CD4-positive, alpha-beta T cell treated with Interleukin-17A for 4 hours (primary cell): Measurements from ENCODE around the gene INO80E.

Experiments used
- DNase-seq: peaks from one replicate; pipeline ENCODE4 v3.0.0-alpha.2; 2020; ENCODE audit warnings: mixed read lengths

The INO80E gene

DNA sequence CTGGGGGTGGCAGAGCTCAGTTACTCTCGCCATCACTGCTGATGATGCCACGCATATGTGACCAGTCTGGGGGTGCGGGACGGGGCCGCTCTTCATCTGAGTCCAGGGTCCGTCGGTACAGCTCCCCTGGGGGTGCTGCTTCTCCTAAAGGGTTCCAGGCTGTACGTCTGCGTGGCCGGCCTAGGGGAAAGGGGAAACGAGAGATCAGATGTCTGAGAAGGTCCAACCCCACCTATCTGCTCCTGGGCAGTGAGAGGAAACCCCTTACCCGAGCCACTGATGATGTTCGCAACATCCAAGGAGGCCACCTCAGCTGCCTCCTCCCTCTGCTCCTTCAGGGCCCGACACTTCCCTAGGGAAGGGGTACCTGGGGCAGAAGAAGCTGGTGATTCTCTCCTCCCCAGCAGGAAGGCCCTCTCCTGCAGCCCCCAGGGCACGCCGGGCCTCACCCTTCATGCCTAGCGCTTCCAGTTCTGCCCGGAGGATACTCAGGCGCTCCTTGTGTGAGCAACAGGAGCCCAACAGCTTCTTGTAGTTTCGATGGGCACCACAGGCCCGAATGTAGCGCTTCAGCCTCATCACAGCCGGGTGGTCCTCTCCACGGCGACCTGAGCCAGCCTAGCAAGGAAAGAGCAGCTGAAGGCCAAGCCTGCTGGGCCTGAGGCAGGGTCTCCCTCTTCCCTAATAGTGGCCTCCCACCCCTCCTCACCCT is 2.7 kb upstream of the INO80E start:
- no peak for DNase-seq

DNA sequence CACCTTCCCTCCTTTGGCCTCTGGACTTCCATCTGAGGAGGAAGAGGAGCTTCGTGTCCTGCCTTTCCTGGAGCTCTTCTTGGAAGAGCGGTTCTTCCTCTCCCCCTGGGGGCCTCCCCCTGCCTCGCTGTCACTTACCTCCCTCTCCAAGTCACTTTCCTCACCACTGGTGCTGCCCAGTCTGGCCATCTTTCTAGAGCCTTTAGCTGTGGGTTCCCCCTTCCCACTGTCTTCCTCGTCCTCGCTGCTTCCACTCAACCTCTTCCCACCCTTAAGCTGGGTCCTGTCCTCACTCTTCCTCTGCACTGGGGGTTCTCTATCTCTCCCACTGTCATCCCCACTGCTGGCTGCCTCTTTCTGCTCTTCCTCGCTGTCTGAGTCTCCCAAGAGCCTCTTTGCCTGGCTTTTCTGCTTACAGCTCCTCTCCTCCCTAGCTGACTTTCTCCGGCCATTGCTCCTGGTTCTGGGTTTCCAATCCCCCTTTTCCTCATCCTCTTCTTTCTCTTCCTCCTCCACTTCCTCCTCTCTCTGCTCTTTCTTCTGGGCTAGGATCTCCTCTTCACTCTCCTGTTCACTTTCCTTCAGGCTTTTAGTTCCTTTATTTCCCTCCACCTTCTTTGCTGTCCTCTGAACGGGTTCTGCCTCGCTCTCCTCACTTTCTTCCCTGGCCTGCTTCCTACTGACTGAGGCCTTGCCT is 2.0 kb upstream of the INO80E start:
- DNase-seq, result no peak

DNA sequence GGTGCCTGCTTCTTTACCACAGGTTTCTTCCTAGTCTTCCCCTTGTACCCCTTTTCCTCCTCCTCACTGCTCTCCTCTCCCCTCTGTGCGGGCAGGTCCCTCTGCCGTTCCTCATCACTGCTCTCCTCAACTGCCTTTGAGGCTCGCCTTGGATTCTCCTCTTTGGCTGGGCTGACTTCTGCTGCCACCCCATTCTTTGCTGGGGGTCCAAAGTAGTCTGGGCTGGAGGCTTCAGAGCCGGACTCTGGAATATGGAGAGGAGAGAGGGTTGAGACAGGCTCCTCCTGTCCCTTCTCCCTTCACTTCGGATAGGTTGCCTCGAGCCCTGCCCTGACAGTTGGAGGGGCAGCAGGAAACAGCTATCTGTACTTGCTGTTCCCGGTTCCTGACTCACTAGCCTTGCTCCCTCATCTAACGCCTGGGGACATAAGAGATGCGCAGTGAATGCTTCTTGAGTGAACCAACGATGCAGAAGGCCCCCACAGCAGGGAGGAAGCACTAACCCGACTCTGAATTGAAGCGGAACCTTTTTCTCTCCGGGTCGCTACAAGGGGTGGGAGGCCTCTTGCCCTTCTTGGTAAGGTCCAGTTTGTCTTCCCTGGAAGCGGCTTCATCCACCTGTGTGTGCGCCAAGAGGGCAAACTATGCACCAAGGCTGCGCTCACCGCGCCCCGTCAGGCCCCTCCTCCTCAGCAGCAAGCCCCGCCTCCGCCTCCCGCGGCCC is 1.3 kb upstream of the INO80E start:
- peak; percentile 78 for DNase-seq

DNA sequence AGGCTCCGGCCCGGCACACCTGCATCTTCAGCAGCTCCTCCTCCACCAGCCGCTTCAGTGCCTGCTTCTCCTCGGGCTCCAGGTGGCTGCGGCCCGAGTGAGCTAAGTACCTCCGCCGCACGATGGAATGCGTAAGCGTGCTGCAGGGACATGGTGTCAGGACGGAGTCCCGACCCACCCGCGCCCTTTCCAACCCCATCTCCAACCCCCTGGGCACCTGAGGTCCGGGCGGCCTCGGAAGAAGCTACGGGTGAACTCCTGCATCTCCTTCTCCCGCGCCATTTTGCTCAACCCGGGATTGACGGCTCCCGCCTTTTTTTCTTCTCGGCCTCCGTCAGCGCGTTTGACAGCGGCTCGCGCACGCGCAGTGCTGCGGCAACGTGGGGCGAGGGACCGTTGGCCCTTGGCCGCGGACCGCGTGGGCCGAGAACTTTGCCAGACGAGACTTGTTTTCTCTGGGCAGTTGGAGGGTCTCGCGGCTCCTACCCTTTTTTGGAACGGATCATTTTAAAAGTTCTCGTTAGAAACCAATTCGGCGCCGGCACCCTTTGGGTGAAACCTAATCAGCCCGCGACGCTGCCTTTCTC is 624 bp upstream of the INO80E start, which contains the start of gene HIRIP3:
Gene HIRIP3, minus strand, starts transcription at position 294 of the 587 bp plus-strand sequence. Its CDS starts 12 bp downstream, at position 282.
- DNase-seq, result peak; percentile 89

DNA sequence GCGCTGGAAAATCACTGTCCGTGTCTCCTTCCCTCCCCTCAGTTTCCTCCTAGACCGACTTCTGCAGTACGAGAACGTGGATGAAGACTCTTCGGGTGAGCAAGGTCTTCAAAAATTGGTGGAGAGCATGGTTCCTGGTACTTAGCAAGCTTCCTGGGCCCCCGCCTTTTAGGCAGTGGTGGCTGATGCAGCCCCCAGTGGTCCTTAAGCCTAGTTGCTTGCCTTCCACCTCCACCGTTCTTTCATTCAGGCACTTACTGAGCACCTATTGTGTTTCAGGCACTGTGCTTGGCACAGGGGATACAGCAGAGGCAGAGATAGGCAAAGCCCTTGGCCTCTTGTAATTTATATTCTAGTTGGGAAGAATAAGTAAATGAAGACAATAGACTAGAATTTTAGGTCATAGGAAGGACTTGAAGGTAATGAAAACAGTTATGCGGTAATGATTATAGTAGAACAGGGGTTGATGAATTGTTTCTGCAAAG is 767 bp downstream of the INO80E start:
- no peak for DNase-seq

DNA sequence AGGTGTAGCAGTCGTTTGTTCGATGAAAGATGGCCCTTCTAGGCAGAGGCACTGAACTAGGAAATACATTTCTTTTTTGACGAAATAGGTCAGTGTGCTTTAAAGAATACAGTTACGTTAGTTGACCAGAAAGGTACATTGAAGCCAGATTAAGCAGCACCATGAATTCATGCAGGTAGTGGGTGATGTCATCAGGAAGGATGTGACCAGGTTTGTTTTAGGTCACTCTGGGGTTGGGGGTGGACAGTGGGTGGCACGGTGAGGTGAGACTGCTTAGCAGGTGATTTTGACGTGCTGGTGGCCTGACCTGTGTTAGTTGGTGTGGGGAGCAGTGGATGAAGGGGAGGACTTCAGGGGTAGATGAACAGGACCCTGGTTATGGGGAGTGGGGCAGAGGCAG is 3.6 kb downstream of the INO80E start:
- no peak for DNase-seq

DNA sequence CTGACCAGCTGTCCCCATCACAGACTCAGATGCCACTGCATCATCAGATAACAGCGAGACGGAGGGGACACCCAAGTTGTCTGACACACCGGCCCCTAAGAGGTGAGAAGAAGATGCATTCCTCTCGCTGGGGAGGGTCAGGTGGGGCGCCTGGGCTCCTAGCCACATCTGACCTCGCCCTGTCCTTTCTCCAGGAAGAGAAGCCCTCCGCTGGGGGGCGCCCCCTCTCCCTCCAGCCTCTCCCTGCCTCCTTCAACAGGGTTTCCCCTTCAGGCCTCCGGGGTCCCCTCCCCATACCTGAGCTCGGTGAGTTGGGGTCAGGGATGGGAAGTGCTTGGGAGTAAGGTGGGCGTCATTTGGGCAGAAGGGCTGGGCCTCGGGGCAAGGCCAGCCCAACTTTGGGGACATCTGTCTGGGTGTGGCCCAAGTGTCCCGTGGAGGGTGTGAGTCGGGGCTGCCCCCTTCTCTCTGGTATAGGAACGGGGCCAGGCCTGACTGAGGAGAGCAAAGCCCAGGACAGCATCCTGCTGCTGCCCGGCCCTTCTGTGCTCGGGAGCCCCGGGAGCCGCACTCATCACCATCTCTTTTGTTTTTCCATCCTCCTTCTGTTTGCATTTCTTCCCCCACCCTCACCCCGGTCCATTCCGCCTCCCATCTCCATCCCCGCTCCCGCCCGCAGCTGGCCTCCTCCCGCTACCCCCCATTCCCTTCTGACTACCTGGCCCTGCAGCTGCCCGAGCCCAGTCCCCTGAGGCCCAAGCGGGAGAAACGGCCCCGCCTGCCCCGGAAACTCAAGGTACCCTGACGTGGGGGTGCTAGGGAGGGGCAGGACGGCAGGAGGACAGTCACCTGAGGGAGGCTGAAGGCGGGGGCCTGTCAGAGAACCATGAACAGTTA is 4.9 kb downstream of the INO80E start:
- DNase-seq, result no peak

DNA sequence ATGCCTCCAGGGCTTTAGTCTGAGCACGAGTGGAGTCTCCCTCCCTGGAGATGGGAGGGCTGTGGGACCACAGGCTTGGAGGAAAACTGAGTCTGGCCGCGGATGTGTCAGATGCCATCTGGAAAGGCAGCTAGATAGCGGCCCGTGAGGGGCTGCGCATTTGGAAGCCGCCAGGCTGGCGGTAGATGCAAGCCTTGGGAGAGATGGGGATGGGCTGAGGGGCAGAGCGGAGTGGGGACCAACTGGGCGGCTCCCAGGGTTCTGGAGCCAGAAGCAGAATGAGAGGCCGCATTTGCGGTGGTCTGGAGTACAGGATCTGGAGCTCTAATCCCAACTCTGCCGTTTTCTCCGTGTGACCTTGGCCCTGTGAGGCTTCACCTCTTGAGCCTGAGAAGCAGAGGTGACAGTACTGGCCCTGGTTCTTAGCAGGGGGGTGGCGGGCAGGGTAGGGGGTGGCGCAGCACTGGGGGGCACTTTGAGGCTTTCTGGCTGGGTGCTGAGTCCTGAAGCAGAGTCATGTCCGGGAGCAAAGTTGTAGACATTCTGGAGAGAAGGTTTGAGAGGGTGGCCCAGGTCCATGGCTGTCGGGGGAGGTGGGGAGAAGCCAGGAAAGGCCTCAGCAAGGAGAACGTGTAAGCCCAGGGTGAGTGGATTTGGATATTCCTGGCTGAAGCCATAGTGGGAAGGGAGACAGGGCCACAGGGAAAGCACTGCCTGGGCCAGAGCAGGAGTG is 6.7 kb downstream of the INO80E start:
- no peak for DNase-seq

DNA sequence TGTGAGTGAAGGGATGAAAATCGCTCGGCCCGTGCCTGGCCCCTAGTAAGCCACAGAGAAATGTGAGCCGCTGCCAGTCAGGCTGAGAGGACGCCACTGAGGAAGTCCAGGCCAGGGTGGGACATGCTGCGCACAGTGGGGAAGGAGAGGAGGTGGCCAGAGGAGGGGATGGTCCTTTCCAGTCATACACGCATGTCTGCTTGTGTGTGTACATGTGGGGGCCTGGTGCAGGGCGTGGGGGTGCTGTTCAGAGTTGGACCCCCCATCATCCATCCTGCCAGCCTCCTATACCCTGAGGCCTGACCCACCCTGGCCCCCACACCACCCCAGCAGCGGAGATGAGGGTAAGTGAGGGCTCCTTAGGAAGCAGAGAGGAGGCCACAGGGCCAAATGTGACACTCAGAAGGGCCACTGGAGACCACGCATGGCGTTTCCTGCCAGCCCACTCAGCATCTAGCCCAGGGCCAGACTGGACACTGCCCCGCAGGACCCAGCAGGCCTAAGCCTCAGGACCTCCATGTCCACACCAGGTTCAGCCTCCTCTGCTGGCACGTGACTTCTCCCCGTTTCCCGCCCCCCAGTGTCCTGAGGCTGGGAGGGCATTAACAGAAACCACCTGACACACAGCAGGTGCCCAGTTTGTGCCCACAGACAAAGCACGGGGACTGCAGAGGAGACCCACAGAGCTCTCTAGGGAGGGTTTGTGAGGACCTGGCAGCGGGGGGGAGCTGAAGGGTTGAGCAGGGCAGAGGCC is 7.8 kb downstream of the INO80E start:
- no peak for DNase-seq

DNA sequence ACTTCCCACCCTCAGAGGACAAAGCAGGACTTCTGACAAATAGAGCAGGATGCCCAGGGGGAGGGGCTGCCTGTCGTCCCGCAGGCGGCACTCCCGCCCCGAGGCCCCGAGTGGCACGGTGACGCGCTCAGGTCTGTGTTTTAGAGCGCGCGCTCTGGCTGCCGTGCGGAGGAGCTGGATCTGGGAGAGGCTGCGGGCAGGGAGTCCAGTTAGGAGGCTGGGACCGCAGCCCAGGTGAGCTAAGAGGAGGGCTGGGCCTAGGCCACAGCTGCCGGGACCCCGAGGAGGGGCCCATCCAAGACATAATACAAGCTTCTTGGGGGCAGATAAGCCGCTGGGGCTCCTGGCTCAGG is 8.4 kb downstream of the INO80E start:
- DNase-seq, result no peak

DNA sequence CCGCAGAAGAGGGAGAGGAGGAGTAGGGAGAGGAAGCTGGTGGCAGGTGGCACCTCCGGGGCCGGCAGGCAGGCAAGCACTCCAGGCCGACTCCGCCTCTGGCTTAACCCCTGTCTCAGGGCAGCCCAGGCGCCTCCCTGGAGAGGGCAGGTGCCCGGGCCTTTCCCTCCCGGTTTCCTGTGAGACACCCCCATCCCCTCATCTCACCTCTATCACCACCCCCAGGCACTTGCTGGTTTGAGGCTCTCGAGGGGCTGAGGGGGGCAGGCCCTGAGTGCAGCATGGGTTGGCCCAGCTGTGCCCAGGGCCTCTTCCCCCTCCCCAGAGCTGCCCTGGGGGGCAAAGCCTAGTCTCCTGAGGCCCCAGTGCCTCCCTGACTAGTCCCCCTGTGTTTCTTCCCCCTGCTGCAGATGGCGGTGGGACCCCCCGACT is 8.8 kb downstream of the INO80E start:
- DNase-seq, result no peak

DNA sequence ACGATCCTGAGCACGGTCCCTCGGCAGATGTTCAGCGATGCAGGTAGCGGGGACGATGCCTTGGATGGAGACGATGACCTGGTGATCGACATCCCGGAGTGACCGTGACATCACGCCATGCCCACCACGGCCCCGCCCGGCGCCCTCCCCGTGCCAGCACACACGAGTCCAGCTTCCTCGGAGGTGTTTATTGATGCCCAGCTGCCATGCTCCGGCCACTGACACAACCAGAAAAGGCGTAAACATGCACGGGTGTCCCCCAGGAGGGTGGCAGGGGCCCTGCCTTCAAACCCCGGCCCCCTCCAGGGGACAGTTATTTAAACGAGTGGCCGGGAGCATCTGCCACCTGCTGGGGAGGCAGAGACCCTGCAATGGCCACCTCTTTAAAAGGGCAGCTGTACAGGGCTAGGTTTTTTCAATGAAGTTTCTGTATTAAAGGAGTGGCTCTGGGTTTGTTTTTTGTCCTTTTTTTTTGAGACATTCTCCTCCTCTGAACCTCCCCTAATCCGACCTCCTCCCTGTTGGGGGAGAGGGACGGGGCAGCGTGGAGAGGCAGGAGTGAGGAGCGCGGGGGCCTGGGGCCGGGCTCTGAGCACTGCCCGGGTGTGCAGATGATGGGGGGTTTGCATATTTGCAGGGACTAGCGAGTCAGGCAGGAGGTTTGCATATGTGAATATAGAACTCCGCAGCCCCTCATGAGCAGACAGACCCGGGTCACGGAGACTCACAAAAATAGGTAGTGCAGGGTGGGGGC is 9.5 kb downstream of the INO80E start:
- DNase-seq, result peak; percentile 56

DNA sequence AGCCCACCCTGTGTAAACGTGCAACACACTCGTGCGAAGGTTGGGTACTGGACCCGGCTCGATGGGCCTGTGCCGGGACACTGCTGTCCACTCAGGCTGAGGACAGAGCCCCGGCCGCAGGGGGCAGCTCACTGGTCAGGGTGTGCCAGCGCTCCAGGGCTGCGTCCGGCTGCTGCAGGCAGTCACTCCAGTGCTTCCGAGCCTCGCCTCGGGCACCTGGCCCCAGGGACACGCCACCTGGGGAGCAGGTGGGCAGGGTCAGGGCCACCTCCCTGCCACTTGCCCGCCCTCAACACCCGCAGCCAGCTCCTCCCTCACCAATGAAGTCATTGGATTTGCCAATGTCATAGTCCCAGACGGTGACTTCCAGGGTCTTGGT is 10.0 kb downstream of the INO80E start:
- no peak for DNase-seq

DNA sequence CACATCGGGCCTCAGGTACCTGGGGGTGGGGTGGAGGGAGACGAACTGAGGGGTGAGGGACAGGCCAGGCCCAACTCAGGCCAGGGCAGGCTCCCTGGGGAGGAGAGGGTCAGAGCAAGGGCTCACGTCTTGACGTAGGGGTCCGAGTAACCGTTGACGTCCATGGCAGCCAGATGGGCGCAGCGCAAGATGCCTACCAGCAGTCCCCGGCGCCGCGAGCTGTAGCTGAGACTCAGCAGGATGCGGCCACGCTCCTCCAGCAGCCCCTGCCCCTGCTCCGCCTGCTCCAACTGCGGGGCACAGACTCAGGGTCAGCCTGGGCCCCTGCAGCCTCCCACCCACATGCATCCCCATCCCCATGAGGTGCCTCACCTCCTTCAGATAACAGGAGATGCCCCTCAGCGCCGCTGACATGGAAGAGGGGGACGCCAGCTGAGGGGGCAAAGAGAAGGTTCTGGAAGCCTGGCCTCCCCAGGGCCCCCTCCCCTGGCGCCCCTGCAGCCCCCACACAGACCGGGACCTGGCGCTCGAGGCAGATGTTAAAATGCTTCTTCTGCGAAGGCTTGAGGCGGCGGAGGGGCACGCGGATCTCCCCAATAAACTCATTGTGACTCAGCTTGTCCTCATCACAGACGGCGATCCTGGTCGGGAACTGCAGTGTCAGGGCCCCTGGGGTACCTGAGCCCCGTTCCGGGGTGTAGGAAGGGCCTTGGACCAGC is 10.8 kb downstream of the INO80E start:
- DNase-seq, result no peak

DNA sequence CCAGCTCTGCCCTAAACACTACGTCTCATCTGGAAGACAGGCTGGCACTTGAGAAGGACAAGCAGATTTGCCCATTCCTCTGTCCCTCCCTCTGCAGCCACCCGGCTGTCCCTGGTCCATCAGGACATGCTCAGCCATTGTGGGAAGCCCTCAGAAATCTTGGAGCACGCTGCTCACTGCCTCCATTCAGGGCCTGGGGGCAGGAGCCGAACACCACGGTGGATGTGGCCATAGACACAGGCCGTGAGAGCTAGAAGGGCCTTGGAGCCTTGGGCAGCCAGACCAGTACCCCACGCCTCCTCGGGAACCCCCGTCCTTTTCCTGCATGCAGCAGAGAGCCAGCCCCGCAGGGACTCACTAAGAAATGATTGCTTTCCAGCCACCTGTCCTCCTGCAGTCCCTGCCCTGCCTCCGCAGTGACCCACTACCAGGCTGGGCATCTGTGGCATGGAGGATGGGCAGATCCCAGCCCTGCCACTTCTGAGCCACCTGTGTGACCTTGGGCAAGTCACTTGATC is 11.4 kb downstream of the INO80E start:
- no peak for DNase-seq

DNA sequence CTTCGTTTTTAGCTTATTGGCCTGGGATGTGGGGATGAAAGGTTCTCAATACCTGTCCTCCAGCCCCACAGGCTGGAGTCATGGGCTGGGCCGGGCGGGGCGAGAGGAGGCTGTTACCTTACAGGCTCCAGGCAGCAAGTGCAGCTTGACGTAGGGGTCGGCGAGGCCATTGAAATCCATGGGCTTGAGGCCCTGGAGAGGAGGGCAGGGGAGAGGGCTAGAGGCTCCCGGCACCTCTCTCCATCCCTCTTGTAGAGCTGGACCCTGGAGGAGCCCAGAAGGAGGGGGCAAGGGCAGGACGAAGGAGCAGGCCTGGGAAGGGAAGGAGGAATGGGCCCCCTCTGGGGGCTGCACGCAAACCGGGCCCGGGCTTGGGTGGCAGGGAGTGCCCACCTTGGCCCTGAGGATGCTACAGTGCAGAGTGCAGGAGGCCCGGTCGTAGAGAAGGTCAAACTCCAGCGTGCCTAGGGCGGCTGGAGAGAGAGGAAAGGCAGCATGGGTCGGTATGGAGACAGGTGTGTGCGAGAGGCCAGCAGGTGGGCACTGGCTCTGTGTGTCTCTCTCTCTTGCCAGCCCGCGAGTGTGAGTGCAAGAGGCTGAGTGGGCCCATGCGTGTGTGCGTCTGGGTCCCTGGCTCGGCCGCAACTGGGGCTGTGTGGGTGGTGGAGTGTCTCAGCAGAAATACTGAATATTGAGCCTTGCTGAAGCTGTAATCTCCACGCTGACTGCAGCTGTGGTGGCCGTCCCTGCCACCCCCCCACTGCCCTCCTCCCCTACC is 13.2 kb downstream of the INO80E start:
- no peak for DNase-seq

DNA sequence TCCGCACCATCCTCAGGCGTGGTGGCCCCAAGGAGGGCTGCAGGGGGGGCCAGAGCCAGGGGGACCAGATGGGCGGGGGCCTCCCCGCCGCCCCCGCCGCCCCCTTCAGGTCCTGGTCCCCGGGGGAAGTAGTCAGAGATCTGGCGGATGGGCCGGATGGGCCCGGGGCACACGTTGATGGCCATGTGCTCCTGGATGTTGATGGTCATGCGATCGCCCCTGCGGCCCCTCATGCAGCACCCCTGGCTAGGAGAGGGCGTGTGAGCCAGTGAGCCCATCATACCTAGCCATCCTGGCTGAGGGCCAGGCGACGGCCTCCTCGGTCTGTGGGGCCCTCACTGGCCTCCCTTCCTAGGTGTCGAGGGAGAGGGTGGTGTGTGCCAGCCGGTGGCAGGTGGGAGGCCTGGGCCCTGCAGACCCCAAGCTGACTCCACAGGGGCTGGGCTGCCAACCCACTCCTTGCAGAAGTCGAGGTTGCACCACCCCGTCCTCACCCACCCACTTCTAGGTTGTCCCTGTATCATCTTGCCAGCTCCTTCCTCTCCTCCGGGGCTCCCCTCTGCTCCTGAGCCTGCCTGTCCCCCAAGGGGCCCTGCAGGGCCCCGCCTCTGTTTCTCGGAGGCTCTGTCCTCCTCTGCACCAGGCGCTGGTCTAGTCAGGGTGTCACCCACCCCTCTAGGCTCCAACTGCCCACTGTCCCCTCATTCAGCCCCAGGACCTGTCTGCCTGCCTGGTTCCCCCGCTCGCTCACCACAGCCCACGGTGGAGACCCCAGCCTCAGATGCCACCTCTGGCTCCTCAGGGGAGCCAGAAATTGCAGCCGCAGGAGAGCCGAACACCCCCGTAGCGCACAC is 14.2 kb downstream of the INO80E start:
- no peak for DNase-seq
